C4-2B (cell line): ENCODE data around the gene KRTAP10-8.
"Not testable (repeated sequence)": the region's sequence is repeated elsewhere in the genome, so short reads cannot be mapped to it uniquely, and the experiment has no call there.

ENCODE experiments used
- H3K27ac ChIP-seq: fragments of 450-650 bp; 2 replicates; pipeline ENCODE4 v1.5.1; 2017
- ZFX ChIP-seq: fragments of 450-650 bp; IDR thresholded peaks from 2 replicates; pipeline ENCODE4 v1.6.1; 2017
- TF ChIP-seq, protein P1 (sequence below): fragments of 450-650 bp; conservative IDR thresholded peaks from 2 replicates; pipeline ENCODE4 v1.5.1; 2017; ENCODE audit warnings: mild to moderate bottlenecking

Gene KRTAP10-8

DNA sequence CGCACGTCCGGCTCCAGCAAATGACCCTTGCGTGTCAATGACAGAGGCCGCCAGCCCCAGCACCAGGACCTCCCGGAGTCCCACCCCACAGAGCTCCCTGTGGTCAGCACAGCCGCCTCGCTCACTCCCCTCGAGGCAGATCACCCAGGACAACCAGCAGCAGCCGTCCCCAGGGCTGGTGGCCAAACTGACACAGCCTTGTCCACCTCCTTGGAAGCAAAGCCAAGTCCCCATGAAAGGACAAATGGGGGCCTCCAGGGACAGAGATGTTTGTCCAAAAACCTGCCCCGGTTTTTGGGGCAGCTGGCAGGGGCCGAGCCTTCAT is 27.4 kb downstream of the KRTAP10-8 start:
- no peak for TF ChIP-seq ZFX
- TF ChIP-seq, protein P1, sequence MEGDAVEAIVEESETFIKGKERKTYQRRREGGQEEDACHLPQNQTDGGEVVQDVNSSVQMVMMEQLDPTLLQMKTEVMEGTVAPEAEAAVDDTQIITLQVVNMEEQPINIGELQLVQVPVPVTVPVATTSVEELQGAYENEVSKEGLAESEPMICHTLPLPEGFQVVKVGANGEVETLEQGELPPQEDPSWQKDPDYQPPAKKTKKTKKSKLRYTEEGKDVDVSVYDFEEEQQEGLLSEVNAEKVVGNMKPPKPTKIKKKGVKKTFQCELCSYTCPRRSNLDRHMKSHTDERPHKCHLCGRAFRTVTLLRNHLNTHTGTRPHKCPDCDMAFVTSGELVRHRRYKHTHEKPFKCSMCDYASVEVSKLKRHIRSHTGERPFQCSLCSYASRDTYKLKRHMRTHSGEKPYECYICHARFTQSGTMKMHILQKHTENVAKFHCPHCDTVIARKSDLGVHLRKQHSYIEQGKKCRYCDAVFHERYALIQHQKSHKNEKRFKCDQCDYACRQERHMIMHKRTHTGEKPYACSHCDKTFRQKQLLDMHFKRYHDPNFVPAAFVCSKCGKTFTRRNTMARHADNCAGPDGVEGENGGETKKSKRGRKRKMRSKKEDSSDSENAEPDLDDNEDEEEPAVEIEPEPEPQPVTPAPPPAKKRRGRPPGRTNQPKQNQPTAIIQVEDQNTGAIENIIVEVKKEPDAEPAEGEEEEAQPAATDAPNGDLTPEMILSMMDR = no peak

GRCh38 chr21:44640761-44641160 is 28.9 kb downstream of the KRTAP10-8 start:
- H3K27ac ChIP-seq = no peak overlapping the region
- TF ChIP-seq ZFX = no peak
- TF ChIP-seq, protein P1 = no peak

More for the DNA sequence above, 27.4 kb downstream of the KRTAP10-8 start:
- no peak overlapping the region for H3K27ac ChIP-seq

DNA sequence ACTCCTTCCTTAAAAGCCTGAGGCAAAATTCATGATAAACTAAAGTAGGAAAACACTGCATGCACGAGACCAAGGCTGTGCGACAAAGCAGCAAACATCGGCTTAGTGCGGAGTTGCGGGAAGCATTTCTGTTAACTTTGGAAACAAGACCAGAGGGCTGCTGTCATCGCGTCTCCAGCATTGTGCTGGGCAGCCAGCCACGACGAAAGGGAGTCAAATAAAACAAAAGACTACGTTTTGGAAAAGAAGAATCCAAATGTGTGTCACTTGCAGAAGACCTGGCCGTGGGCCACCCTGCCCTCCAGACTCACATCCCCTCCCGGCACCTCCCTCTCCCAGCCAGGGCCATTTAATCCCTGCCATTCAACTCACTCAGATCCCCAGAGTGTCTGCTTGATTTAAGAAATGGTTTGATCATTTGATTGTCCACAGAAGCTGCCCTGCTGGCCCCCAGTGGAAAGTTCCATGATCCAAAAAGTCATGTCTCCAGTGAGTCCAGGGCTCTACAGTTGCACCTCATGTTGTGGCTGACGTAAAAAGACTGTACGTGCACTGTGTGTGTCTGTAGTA is 31.9 kb downstream of the KRTAP10-8 start:
- TF ChIP-seq, protein P1 = no peak
- TF ChIP-seq ZFX = no peak
- no peak overlapping the region for H3K27ac ChIP-seq

DNA sequence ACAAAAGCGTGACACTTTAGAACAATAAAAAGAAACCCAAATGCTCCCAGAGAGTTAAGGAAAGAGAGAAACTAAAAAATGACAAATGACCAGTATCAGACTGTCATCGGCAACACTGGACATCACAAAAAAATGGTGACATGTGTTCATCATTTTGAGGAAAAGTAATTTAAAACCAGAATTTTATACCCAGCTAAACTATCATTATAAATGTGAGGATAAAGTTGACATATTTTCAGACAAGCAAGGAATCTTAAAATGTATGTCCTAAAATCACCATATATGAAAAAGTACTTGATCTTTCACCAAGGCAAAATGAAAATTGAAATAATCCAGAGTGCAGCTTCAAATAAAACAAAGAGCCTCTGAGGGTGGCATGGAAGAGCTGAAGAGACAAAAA is 33.0 kb downstream of the KRTAP10-8 start:
- no peak overlapping the region for H3K27ac ChIP-seq
- no peak for TF ChIP-seq ZFX
- TF ChIP-seq, protein P1 = no peak

GRCh38 chr21:44646366-44647221 is 34.7 kb downstream of the KRTAP10-8 start, which contains the start of gene KRTAP10-11:
TSS of gene KRTAP10-11 (plus strand) at chr21:44646414. CDS start at chr21:44646459, 45 bp downstream.
- not testable (repeated sequence) for H3K27ac ChIP-seq

DNA sequence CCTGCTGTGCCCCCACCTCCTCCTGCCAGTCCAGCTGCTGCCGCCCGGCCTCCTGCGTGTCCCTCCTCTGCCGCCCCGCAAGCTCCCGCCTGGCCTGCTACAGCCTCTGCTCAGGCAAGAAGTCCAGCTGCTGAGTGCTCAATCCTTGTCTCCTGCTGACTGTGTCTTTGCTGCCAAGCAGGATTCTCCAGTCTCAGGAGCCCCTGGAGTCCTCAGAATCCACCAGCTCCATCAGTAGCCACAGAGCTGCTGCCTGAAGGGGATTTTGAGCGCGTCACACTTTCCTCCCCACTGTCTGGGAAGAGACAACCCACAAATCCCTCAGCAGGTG is 35.3 kb downstream of the KRTAP10-8 start:
- TF ChIP-seq, protein P1 = no peak
- no peak for TF ChIP-seq ZFX
- no peak overlapping the region for H3K27ac ChIP-seq

GRCh38 chr21:44648557-44649311 is 36.9 kb downstream of the KRTAP10-8 start:
- no peak for TF ChIP-seq ZFX
- TF ChIP-seq, protein P1 = no peak
- H3K27ac ChIP-seq = no peak overlapping the region
